ENCODE measurements around the gene CHTF18. TPM values are rescaled to one million over a fixed set of nuclear protein-coding genes. Genes with fewer than 3 reads are reported as not detected.

Gene CHTF18
- total RNA-seq, 2 experiments from 2014 or later: 95.6 to 115 TPM

GRCh38 chr16:807347-808084 lies 19.1 kb downstream of the CHTF18 start:
- no peak for TF ChIP-seq CTCF (IDR thresholded peaks at IDR 0.05)
- peaks cover 4% of the 10 kb centered on the region for H3K27me3 Mint-ChIP-seq

DNA sequence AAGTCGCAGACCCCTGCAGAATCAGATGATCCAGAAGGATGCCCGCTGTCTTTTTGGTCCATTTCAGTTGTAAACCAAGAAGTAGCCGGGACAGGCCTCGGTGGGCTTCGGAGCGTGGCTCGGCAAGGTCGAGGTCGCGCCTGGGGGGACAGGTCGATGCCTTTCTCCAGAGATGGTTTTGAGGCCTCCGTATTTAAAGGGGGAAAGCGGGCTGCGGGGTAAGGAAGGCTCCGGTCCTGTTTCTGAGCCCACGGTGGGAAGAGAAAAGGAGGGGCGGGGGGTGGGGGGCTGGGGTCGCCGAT lies 19.6 kb downstream of the CHTF18 start:
- no peak for DNase-seq
- TF ChIP-seq CTCF (IDR thresholded peaks at IDR 0.05): no peak
- no peak for ATAC-seq
- POLR2A ChIA-PET: no interaction called here
- peaks cover 11% of the 10 kb centered on the region for H3K4me1 Mint-ChIP-seq (ENCODE audit: low read depth)
- no peaks in the 10 kb centered on the region for H3K9me3 Mint-ChIP-seq
- peaks cover 3% of the 10 kb centered on the region for H3K36me3 Mint-ChIP-seq (ENCODE audit: low read depth)
- peak overlapping the region; percentile 97 for H3K27ac Mint-ChIP-seq
- intact Hi-C loops (cut with micrococcal nuclease): no loop called here
- H3K27me3 Mint-ChIP-seq: peaks cover 7% of the 10 kb centered on the region
- CTCF ChIA-PET: no interaction called here
- H3K4me3 Mint-ChIP-seq: peak overlapping the region; percentile 98

More at GRCh38 chr16:807347-808084, 19.1 kb downstream of the CHTF18 start:
- ChIA-PET POLR2A (interaction anchor here (0.6 to 1.6 kb wide), 5 partner anchors 11 to 107 kb away, joined by 3 to 6 read pairs (median 3); partner anchors contain the start of gene CHTF18), CTCF (interaction anchor here (1.1 to 1.4 kb wide), 3 partner anchors 19 to 95 kb away, joined by 3 to 6 read pairs (median 3); partner anchors contain the start of gene CHTF18)
- intact Hi-C loops (cut with micrococcal nuclease): no loop called here
- Mint-ChIP-seq H3K4me1 (ENCODE audit: low read depth) (peaks cover 11% of the 10 kb centered on the region), H3K36me3 (ENCODE audit: low read depth) (peaks cover 3% of the 10 kb centered on the region), H3K4me3 (peak overlapping the region; percentile 98), H3K27ac (peak overlapping the region; percentile 97), H3K9me3 (no peaks in the 10 kb centered on the region)
- ATAC-seq: peak; percentile 98
- DNase-seq: peak; percentile 93

DNA sequence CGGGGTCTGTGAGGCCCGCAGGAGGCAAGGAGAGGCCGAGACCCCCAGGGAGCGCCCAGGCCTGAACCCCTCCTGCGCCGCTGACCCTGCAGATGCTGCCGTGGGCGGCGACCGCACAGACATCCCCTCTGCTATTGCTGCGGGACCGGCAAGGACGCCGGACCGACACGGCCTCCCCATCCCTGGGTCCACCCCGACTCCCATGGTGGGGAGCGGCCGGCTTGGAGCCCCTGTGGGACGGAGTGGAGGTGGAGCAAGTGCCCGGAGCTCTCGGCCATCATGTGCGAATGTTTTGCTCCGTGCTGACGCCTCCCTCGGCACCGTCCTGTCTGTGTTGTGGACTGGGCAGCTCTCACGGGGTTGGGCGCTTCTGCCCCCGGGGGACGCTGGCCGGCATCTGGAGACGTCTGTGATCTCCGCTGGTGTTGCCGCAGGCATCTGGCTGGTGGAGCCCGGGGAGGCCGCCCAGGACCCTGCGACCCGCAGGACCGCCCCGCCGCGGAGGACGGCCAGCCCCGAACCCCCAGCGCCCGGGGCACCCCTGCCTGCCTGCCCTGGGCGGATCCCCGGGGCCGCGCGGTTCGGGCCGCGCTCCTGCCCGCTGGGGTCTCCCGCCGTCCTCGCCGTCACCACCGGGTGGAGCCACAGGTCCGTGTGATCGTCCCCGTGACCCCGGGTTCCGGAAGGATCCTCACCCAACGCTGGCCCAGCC lies 24.9 kb downstream of the CHTF18 start:
- peak; percentile 72 for DNase-seq
- H3K36me3 Mint-ChIP-seq (ENCODE audit: low read depth): no peaks in the 10 kb centered on the region
- no peak overlapping the region for H3K4me3 Mint-ChIP-seq
- H3K9me3 Mint-ChIP-seq: no peaks in the 10 kb centered on the region
- intact Hi-C loops (cut with micrococcal nuclease): loop anchor here (10.0 kb wide), 1 partner anchor 241 kb away; no protein-coding TSS in a partner anchor
- ChIA-PET CTCF (interaction anchor here (1.0 kb wide), 2 partner anchors 244 to 290 kb away, joined by 3 to 5 read pairs; no protein-coding TSS in a partner anchor), POLR2A (no interaction called here)
- peaks cover 15% of the 10 kb centered on the region for H3K27me3 Mint-ChIP-seq
- peak; percentile 76 for TF ChIP-seq CTCF (IDR thresholded peaks at IDR 0.05)
- H3K27ac Mint-ChIP-seq: no peak overlapping the region
- peak; percentile 90 for ATAC-seq
- peaks cover 6% of the 10 kb centered on the region for H3K4me1 Mint-ChIP-seq (ENCODE audit: low read depth)

DNA sequence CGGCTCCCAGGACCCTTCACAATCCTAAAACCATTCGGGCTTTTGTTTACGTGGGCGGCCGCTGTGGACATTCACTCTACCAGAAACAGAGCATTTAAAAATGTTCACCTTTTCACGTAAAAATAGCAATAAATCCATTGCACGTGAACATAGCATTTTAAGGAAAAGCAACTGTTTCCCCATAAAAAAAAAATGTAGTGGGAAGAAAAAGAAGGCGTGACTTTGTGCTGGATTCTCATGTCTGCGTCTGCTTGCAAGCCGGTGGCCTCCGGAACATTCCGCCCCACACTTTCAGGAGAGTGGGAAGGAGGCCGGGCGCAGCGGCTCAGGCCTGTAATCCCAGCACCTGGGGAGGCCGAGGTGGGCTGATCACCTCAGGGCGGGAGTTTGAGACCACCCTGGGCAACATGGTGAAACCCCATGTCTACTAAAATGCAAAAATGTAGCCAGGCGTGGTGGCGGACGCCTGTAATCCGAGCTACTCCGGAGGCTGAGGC lies 25.5 kb downstream of the CHTF18 start:
- peak; percentile 9 for TF ChIP-seq CTCF (IDR thresholded peaks at IDR 0.05)
- Mint-ChIP-seq H3K27me3 (peaks cover 15% of the 10 kb centered on the region), H3K27ac (no peak overlapping the region), H3K4me3 (no peak overlapping the region), H3K4me1 (ENCODE audit: low read depth) (peaks cover 3% of the 10 kb centered on the region), H3K9me3 (no peaks in the 10 kb centered on the region), H3K36me3 (ENCODE audit: low read depth) (no peaks in the 10 kb centered on the region)
- POLR2A ChIA-PET: no interaction called here
- CTCF ChIA-PET: interaction anchor here (0.8 to 1.2 kb wide), 4 partner anchors 241 to 290 kb away, joined by 3 to 5 read pairs (median 3); no protein-coding TSS in a partner anchor
- DNase-seq (no peak), ATAC-seq (no peak)
- intact Hi-C loops (cut with micrococcal nuclease): loop anchor here (10.0 kb wide), 1 partner anchor 241 kb away; no protein-coding TSS in a partner anchor

All from activated CD8-positive, alpha-beta T cell treated with anti-CD3 and anti-CD28 coated beads for 36 hours (primary cell).